HepG2 (cell line): ENCODE data around the gene MYL9. TPM values are rescaled to one million over a fixed set of nuclear protein-coding genes. Genes with fewer than 3 reads are reported as not detected.

Source experiments
- ATAC-seq: fragments of 200-7000 bp; cut with Tn5 transposase; 3 replicates; pipeline ENCODE4 v1.9.1; 2020; ENCODE audit warnings: mild to moderate bottlenecking, moderate library complexity
- BruUV-seq: library from RNA; stranded (reverse); fragments of 400-500 nt; replicated peaks from 2 replicates; lab custom pipeline; 2021; lab: Mats Ljungman, UMichigan
- CTCF ChIA-PET: fragments of 300-600 bp; formaldehyde crosslinking; extraction: SDS; loops from one replicate; lab custom pipeline; 2021; ENCODE audit warnings: low total read pairs, inconsistent platforms, low intra/inter-chr PET ratio; lab: Yijun Ruan, JAX
- POLR2A ChIA-PET: fragments of 350-600 bp; sonication (Branson Sonifier 250); formaldehyde crosslinking; loops from one replicate; lab custom pipeline; 2020; ENCODE audit warnings: antibody characterized with exemption, inconsistent platforms; lab: Yijun Ruan, JAX
- DNase-seq: peaks from one replicate; pipeline ENCODE4 v3.0.0-alpha.2; 2015; ENCODE audit warnings: low spot score
- FAIRE-seq: peaks from 3 replicates; lab custom pipeline; 2011; peaks lifted over from hg19 to GRCh38; lab: Jason Lieb, UNC
- H2AFZ ChIP-seq: one replicate; pipeline ENCODE4 v1.6.1; 2011; ENCODE audit warnings: low read length, inconsistent platforms
- H3K27ac ChIP-seq: fragments of 300-600 bp; 3 replicates; pipeline ENCODE4 v1.8.0; 2011; ENCODE audit warnings: mixed run types, mild to moderate bottlenecking, mixed read lengths, low read length, inconsistent platforms; ENCODE audit not compliant: insufficient read depth; ENCODE audit errors: extremely low read length
- H3K27me3 ChIP-seq, 2 experiments: fragments of 200-600 bp in 1 of 2; 2 replicates in 1 of 2; 3 replicates in 1 of 2; pipeline versions ENCODE4 v1.6.0 to v1.8.0; 2011; ENCODE audit warnings: low read length in 2 of 2, mild to moderate bottlenecking in 2 of 2, moderate library complexity in 2 of 2, inconsistent platforms in 1 of 2; ENCODE audit not compliant: insufficient read depth in 2 of 2, control insufficient read depth in 1 of 2
- H3K36me3 ChIP-seq, 2 experiments: fragments of 200-600 bp in 1 of 2; replicated peaks in 1 of 2; 2 replicates in 1 of 2; 3 replicates in 1 of 2; pipeline versions ENCODE4 v1.5.1 to v1.8.0; 2011; ENCODE audit warnings: low read length in 2 of 2, inconsistent platforms in 1 of 2; ENCODE audit not compliant: insufficient read depth in 2 of 2, control insufficient read depth in 1 of 2
- H3K4me1 ChIP-seq: 2 replicates; pipeline ENCODE4 v1.5.1; 2012; ENCODE audit warnings: low read length, inconsistent platforms; ENCODE audit not compliant: insufficient read depth
- H3K4me2 ChIP-seq: 2 replicates; pipeline ENCODE4 v1.6.0; 2011; ENCODE audit warnings: low read depth, low read length, inconsistent platforms
- H3K4me3 ChIP-seq, 3 experiments: fragments of 200-600 bp in 1 of 3; sonication (generic), shearing (Covaris generic) in 1 of 3; replicated peaks in 1 of 3; 2 replicates each; pipeline ENCODE4 v1.5.1; 2011 to 2016; ENCODE audit warnings: low read length in 3 of 3, inconsistent platforms in 2 of 3, low read depth in 2 of 3, mild to moderate bottlenecking in 2 of 3, control low read depth in 1 of 3, mixed read lengths in 1 of 3; ENCODE audit not compliant: insufficient read depth in 1 of 3
- H3K79me2 ChIP-seq: one replicate; pipeline ENCODE4 v1.6.1; 2011; ENCODE audit warnings: low read length, inconsistent platforms; ENCODE audit not compliant: insufficient read depth
- H3K9ac ChIP-seq: 2 replicates; pipeline ENCODE4 v1.6.0; 2011; ENCODE audit warnings: mild to moderate bottlenecking, low read depth, low read length, inconsistent platforms; ENCODE audit not compliant: insufficient read depth
- H3K9me3 ChIP-seq: 2 replicates; pipeline ENCODE4 v1.5.1; 2012; ENCODE audit warnings: mild to moderate bottlenecking, low read length
- H4K20me1 ChIP-seq: 2 replicates; pipeline ENCODE4 v1.6.0; 2011; ENCODE audit warnings: inconsistent platforms, mild to moderate bottlenecking, low read length, moderate library complexity; ENCODE audit not compliant: insufficient read depth
- ATF7 ChIP-seq, 2 experiments: fragments of 450-650 bp in 1 of 2; sonication (generic) in 1 of 2; formaldehyde crosslinking in 1 of 2; IDR thresholded peaks; 2 replicates each; pipeline versions ENCODE4 v1.4.0 to v1.6.1; 2016 to 2020; ENCODE audit warnings: antibody characterized with exemption in 1 of 2, mild to moderate bottlenecking in 1 of 2, missing genetic modification reagents in 1 of 2
- DNMT3B ChIP-seq: conservative IDR thresholded peaks from 2 replicates; pipeline ENCODE4 v1.6.1; 2016; ENCODE audit warnings: missing biosample characterization, control low read depth
- GABPA ChIP-seq, 2 experiments: IDR thresholded peaks; 2 replicates each; pipeline ENCODE4 v1.6.1; 2011 to 2016; ENCODE audit warnings: low read depth in 2 of 2, low read length in 1 of 2, missing biosample characterization in 1 of 2, missing genetic modification characterization in 1 of 2
- MLLT10 ChIP-seq: sonication (generic); formaldehyde crosslinking; IDR thresholded peaks from 2 replicates; pipeline ENCODE4 v1.4.0; 2020; ENCODE audit warnings: missing genetic modification reagents
- PRMT3 ChIP-seq: sonication (generic); formaldehyde crosslinking; IDR thresholded peaks from 2 replicates; pipeline ENCODE4 v1.8.1; 2022; ENCODE audit warnings: low read depth, mild to moderate bottlenecking, moderate library complexity, missing genetic modification reagents, borderline replicate concordance
- PTBP1 ChIP-seq: fragments of 200-400 bp; formaldehyde crosslinking; IDR thresholded peaks from 2 replicates; pipeline ENCODE4 v1.6.1; 2018; ENCODE audit warnings: low read length, low read depth; ENCODE audit not compliant: poor library complexity, severe bottlenecking
- ZNF629 ChIP-seq: sonication (generic); formaldehyde crosslinking; conservative IDR thresholded peaks from 2 replicates; pipeline ENCODE4 v1.5.0; 2020; ENCODE audit warnings: missing genetic modification reagents
- ZSCAN21 ChIP-seq: sonication (generic); formaldehyde crosslinking; IDR thresholded peaks from 2 replicates; pipeline ENCODE4 v1.8.0; 2022; ENCODE audit warnings: mild to moderate bottlenecking, missing genetic modification reagents, moderate library complexity, borderline replicate concordance
- WGBS: methylation state at CpG from one replicate; pipeline ENCODE4 v1.1.6; 2017; ENCODE audit warnings: low lambda C conversion rate; 5-methylcytosine and 5-hydroxymethylcytosine counted together
- in situ Hi-C: cut with HindIII; loops from 2 replicates; pipeline ENCODE4 v1.10.0; 2017; ENCODE audit warnings: low pct_unique_long_range_greater_than_20kb; ENCODE audit not compliant: extremely low pct_ligation_motif_present
- intact Hi-C: fragments of 100-400 bp; cut with micrococcal nuclease; formaldehyde crosslinking; loops from one replicate; pipeline ENCODE4 v1.10.0; 2022; ENCODE audit not compliant: unreplicated experiment
- polyA plus RNA-seq, 8 experiments: library from polyadenylated mRNA; depleted of rRNA in 3 of 8; stranded (reverse) in 7 of 8; unstranded in 1 of 8; fragments of >200 nt; fragmentation: Illumina TruSeq in 4 of 8; extraction: Trizol in 4 of 8; gene quantifications; 2 replicates each; pipeline versions ENCODE4 v1.2.1 to v1.2.3, GENCODE V29; 2011 to 2016; ENCODE audit warnings: low read depth in 4 of 8, missing spikeins in 1 of 8, mixed read lengths in 1 of 8; ENCODE audit not compliant: insufficient read depth in 1 of 8
- total RNA-seq, 5 experiments: library from RNA; depleted of rRNA; stranded (reverse); fragments of >200 nt; fragmentation: Illumina TruSeq; extraction: Trizol; gene quantifications; 2 replicates each; pipeline ENCODE4 v1.2.3, GENCODE V29; 2016; ENCODE audit warnings: low read depth in 1 of 5
- TF ChIP-seq, protein P1 (sequence below): sonication (generic); formaldehyde crosslinking; IDR thresholded peaks from 2 replicates; pipeline ENCODE4 v1.5.1; 2020; ENCODE audit warnings: missing genetic modification reagents, mild to moderate bottlenecking, borderline replicate concordance
- TF ChIP-seq, protein P2 (sequence below): sonication (generic); formaldehyde crosslinking; IDR thresholded peaks from 2 replicates; pipeline ENCODE4 v1.4.0; 2020; ENCODE audit warnings: missing genetic modification reagents, borderline replicate concordance

Gene MYL9
- total and polyA plus RNA-seq, 2 of the 13 experiments (the other 11 are each of a cell fraction or from before 2014, with no cell fraction given), result 0.87 to 2.2 TPM

DNA sequence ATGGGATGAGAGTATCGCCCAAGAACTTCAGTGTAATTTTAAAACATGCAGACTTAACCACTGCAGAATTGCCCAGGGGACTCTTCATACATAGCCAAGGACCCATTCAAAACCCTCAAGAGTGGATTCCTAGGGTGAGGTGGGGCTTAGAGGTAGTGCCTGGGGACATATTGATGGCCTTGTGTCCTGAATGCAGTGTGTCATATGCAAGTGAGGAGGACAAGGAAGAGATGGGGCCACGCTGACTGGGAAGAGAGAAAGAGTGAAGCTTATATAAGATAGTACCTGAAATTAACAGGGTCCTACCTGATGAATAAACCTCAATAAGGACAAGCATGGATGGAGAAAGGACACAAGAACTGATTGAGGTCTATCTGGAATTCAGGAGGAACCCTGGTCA is 13.9 kb downstream of the MYL9 start:
- no TSS peak for BruUV-seq
- CTCF ChIA-PET, result interaction anchor here (2.7 kb wide), 1 partner anchor 37 kb away, joined by 40 read pairs; no protein-coding TSS in a partner anchor
- no peak for FAIRE-seq

More for the DNA sequence above, 13.9 kb downstream of the MYL9 start:
- in situ Hi-C loops, result loop anchor here (5.0 kb wide), 1 partner anchor 37 kb away; no protein-coding TSS in a partner anchor
- Histone ChIP-seq H2AFZ (no peak overlapping the region), H3K36me3 (no peaks in the 10 kb centered on the region), H3K4me2 (no peak overlapping the region), H3K9ac (no peak overlapping the region), H3K27ac (no peak overlapping the region), H3K79me2 (no peaks in the 10 kb centered on the region), H3K9me3 (no peaks in the 10 kb centered on the region), H3K27me3 (no peaks in the 10 kb centered on the region), H3K4me3 (no peak overlapping the region), H4K20me1 (no peaks in the 10 kb centered on the region), H3K4me1 (peaks cover 29% of the 10 kb centered on the region)
- TF ChIP-seq, protein P1, sequence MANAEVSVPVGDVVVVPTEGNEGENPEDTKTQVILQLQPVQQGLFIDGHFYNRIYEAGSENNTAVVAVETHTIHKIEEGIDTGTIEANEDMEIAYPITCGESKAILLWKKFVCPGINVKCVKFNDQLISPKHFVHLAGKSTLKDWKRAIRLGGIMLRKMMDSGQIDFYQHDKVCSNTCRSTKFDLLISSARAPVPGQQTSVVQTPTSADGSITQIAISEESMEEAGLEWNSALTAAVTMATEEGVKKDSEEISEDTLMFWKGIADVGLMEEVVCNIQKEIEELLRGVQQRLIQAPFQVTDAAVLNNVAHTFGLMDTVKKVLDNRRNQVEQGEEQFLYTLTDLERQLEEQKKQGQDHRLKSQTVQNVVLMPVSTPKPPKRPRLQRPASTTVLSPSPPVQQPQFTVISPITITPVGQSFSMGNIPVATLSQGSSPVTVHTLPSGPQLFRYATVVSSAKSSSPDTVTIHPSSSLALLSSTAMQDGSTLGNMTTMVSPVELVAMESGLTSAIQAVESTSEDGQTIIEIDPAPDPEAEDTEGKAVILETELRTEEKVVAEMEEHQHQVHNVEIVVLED (CRISPR knock-in tag), result no peak
- TF ChIP-seq DNMT3B (CRISPR knock-in tag), result no peak
- no peak for TF ChIP-seq GABPA (IDR thresholded peaks at IDR 0.05; ENCODE audit: low read depth, low read length)
- no peak for TF ChIP-seq GABPA (CRISPR knock-in tag; IDR thresholded peaks at IDR 0.05; ENCODE audit: low read depth)
- no peak for TF ChIP-seq ATF7 (IDR thresholded peaks at IDR 0.05)
- no peak for TF ChIP-seq ATF7 (CRISPR knock-in tag; IDR thresholded peaks at IDR 0.05)
- TF ChIP-seq ZNF629, result no peak
- TF ChIP-seq ZSCAN21 (CRISPR knock-in tag), result no peak
- TF ChIP-seq PTBP1, result no peak
- TF ChIP-seq, protein P2, sequence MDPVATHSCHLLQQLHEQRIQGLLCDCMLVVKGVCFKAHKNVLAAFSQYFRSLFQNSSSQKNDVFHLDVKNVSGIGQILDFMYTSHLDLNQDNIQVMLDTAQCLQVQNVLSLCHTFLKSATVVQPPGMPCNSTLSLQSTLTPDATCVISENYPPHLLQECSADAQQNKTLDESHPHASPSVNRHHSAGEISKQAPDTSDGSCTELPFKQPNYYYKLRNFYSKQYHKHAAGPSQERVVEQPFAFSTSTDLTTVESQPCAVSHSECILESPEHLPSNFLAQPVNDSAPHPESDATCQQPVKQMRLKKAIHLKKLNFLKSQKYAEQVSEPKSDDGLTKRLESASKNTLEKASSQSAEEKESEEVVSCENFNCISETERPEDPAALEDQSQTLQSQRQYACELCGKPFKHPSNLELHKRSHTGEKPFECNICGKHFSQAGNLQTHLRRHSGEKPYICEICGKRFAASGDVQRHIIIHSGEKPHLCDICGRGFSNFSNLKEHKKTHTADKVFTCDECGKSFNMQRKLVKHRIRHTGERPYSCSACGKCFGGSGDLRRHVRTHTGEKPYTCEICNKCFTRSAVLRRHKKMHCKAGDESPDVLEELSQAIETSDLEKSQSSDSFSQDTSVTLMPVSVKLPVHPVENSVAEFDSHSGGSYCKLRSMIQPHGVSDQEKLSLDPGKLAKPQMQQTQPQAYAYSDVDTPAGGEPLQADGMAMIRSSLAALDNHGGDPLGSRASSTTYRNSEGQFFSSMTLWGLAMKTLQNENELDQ (CRISPR knock-in tag), result no peak
- TF ChIP-seq PRMT3, result no peak
- TF ChIP-seq MLLT10 (CRISPR knock-in tag), result no peak
- POLR2A ChIA-PET, result no interaction called here
- no peak for DNase-seq
- ATAC-seq, result no peak
- WGBS, result 88% methylated on average over 2 of the region's 2 CpGs
- intact Hi-C loops, result loop anchor here (10.0 kb wide), 1 partner anchor 200 kb away; no protein-coding TSS in a partner anchor
